Common myeloid progenitor, CD34-positive (primary cell): ENCODE data around the gene STAM2.
"Not testable (repeated sequence)": the region's sequence is repeated elsewhere in the genome, so short reads cannot be mapped to it uniquely, and the experiment has no call there.

Experiments used
- CTCF ChIA-PET: fragments of 350-600 bp; sonication (Branson Sonifier 250); formaldehyde crosslinking; loops from one replicate; lab custom pipeline; 2021; ENCODE audit warnings: antibody characterized with exemption; lab: Charles Lee
- POLR2A ChIA-PET: fragments of 350-600 bp; sonication (Branson Sonifier 250); formaldehyde crosslinking; loops from one replicate; lab custom pipeline; 2021; ENCODE audit warnings: antibody characterized with exemption; lab: Charles Lee
- DNase-seq, 3 donors: peaks; one replicate each; pipeline versions ENCODE4 v3.0.0 to v3.0.0-alpha.2; 2013
- H3K27ac ChIP-seq, 2 experiments: 1 replicate in 1 of 2; 2 replicates in 1 of 2; pipeline ENCODE4 v1.7.0; 2013; ENCODE audit warnings: inconsistent platforms in 2 of 2, low read length in 2 of 2, mild to moderate bottlenecking in 2 of 2, low read depth in 1 of 2, moderate library complexity in 1 of 2; ENCODE audit not compliant: severe bottlenecking in 2 of 2, insufficient read depth in 1 of 2, poor library complexity in 1 of 2
- H3K27me3 ChIP-seq, 5 experiments: replicated peaks in 2 of 5; 1 replicate in 3 of 5; 2 replicates in 2 of 5; pipeline versions ENCODE4 v1.6.1 to v1.7.0; 2013; ENCODE audit warnings: low read length in 4 of 5, mild to moderate bottlenecking in 2 of 5, moderate library complexity in 2 of 5, inconsistent platforms in 1 of 5; ENCODE audit not compliant: insufficient read depth in 5 of 5, control insufficient read depth in 4 of 5
- H3K36me3 ChIP-seq, 4 experiments: 1 replicate in 2 of 4; 2 replicates in 2 of 4; pipeline versions ENCODE4 v1.6.1 to v1.7.0; 2013; ENCODE audit warnings: low read length in 3 of 4, control low read depth in 1 of 4, mild to moderate bottlenecking in 1 of 4; ENCODE audit not compliant: control insufficient read depth in 4 of 4, insufficient read depth in 4 of 4
- H3K4me1 ChIP-seq, 4 experiments: 1 replicate in 3 of 4; 2 replicates in 1 of 4; pipeline versions ENCODE4 v1.6.1 to v1.7.1; 2013; ENCODE audit warnings: low read length in 3 of 4, mild to moderate bottlenecking in 3 of 4, control low read depth in 1 of 4, inconsistent platforms in 1 of 4, moderate library complexity in 1 of 4; ENCODE audit not compliant: control insufficient read depth in 4 of 4, insufficient read depth in 4 of 4; ENCODE audit errors: control extremely low read depth in 1 of 4
- H3K4me3 ChIP-seq, 7 experiments: 1 replicate in 4 of 7; 2 replicates in 3 of 7; pipeline versions ENCODE4 v1.5.1 to v1.7.0; 2013; ENCODE audit warnings: mild to moderate bottlenecking in 7 of 7, low read length in 6 of 7, moderate library complexity in 6 of 7, inconsistent platforms in 2 of 7, low read depth in 2 of 7, control low read depth in 1 of 7; ENCODE audit not compliant: insufficient read depth in 4 of 7, control insufficient read depth in 1 of 7; ENCODE audit errors: extremely low read depth in 1 of 7
- H3K9me3 ChIP-seq, 5 experiments: 1 replicate in 4 of 5; 2 replicates in 1 of 5; pipeline versions ENCODE4 v1.6.1 to v1.7.1; 2013; ENCODE audit warnings: low read length in 4 of 5, mild to moderate bottlenecking in 2 of 5, inconsistent platforms in 1 of 5, low read depth in 1 of 5, moderate library complexity in 1 of 5; ENCODE audit not compliant: control insufficient read depth in 4 of 5, insufficient read depth in 2 of 5; ENCODE audit errors: control extremely low read depth in 1 of 5
- WGBS: methylation state at CpG from one replicate; pipeline ENCODE4 v1.1.5; 2013; ENCODE audit not compliant: insufficient coverage; 5-methylcytosine and 5-hydroxymethylcytosine counted together

The STAM2 gene

GRCh38 chr2:152093464-152093863 is 82.1 kb downstream of the STAM2 start:
- 44% methylated on average over 1 of the region's 2 CpGs for WGBS
- ChIA-PET CTCF (interaction anchor here (0.5 to 1.4 kb wide), 2 partner anchors 24 to 45 kb away, joined by 3 read pairs; no protein-coding TSS in a partner anchor), POLR2A (no interaction called here)
- peaks cover 0 to 18% (median 2%) of the 10 kb centered on the region in 5 experiments for H3K27me3 ChIP-seq
- H3K36me3 ChIP-seq = no peaks in the 10 kb centered on the region
- no peak overlapping the region for H3K27ac ChIP-seq
- DNase-seq = no peak
- H3K9me3 ChIP-seq = no peaks in the 10 kb centered on the region
- H3K4me1 ChIP-seq = peaks cover 12 to 54% (median 26%) of the 10 kb centered on the region in 4 experiments
- H3K4me3 ChIP-seq = no peak overlapping the region

DNA sequence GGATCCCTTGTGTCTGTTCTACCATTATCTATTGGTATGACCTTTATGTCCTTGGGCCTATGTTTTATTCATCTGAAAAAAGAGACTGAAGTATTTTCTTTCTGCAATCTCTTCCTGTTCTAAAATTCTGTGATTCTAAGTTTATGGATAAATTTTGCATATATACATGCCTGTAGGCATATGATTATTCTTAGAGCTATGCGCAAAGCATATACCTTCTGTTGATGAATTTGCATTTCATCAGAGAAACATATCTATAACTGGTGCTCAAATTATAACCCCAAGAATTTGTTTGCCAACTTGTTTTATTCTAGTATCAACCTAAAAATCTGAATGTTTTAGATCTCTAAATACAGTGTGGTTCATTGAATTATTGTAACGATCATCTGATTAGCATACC is 83.5 kb downstream of the STAM2 start:
- Histone ChIP-seq H3K4me3 (no peak overlapping the region), H3K27ac (no peak overlapping the region), H3K4me1 (peaks cover 18 to 54% (median 19%) of the 10 kb centered on the region in 4 experiments), H3K27me3 (peaks cover 0 to 4% (median 0%) of the 10 kb centered on the region in 5 experiments), H3K9me3 (no peaks in the 10 kb centered on the region), H3K36me3 (no peaks in the 10 kb centered on the region)
- ChIA-PET CTCF (interaction anchor here (1.0 to 1.8 kb wide), 2 partner anchors 9 to 14 kb away, joined by 3 to 4 read pairs; no protein-coding TSS in a partner anchor), POLR2A (no interaction called here)
- DNase-seq = no peak
- no CpG with 5 or more reads among the region's 2 CpGs for WGBS

GRCh38 chr2:152090726-152091125 is 84.8 kb downstream of the STAM2 start:
- CTCF ChIA-PET = interaction anchor here (0.6 to 1.8 kb wide), 3 partner anchors 10 to 528 kb away, joined by 3 to 4 read pairs (median 3); no protein-coding TSS in a partner anchor
- H3K27ac ChIP-seq, H3K9me3 ChIP-seq, H3K36me3 ChIP-seq, H3K27me3 ChIP-seq, DNase-seq, H3K4me3 ChIP-seq, POLR2A ChIA-PET: not testable (repeated sequence)
- WGBS = 96% methylated on average over 4 of the region's 4 CpGs
- H3K4me1 ChIP-seq = peaks cover 18 to 52% (median 19%) of the 10 kb centered on the region in 4 experiments

DNA sequence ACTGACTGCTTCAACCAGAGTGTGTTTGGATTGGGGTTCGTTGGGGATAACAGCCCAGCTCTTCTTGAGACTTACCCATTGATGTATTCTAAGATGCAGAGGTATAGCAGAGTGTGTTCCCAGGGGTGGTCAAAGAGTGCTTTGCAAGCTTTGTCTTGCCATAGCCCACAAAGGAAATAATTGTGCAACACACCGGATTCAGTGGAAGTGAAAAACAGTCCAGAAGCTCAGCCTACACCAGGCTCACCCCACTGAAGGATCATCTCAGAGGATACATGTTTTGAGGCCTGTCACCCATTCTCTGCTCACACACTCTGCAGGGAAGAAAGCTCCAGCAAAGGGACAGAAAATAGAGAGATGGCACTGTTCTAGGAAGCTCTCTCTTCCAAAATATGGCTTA is 86.3 kb downstream of the STAM2 start:
- Histone ChIP-seq H3K9me3 (no peaks in the 10 kb centered on the region), H3K27ac (no peak overlapping the region), H3K27me3 (no peaks in the 10 kb centered on the region), H3K36me3 (no peaks in the 10 kb centered on the region), H3K4me1 (peaks cover 18 to 47% (median 20%) of the 10 kb centered on the region in 4 experiments), H3K4me3 (peak overlapping the region in 4 of 7 experiments; percentile 5 to 46 (median 36))
- DNase-seq = peak in 2 of 3 donors; percentile 36 to 51
- 13% methylated on average over 2 of the region's 2 CpGs for WGBS
- CTCF ChIA-PET = interaction anchor here (0.8 to 1.4 kb wide), 4 partner anchors 9 to 51 kb away, joined by 3 to 4 read pairs (median 4); no protein-coding TSS in a partner anchor
- POLR2A ChIA-PET = interaction anchor here (0.7 kb wide), 2 partner anchors 10 to 616 kb away, joined by 4 read pairs; no protein-coding TSS in a partner anchor

DNA sequence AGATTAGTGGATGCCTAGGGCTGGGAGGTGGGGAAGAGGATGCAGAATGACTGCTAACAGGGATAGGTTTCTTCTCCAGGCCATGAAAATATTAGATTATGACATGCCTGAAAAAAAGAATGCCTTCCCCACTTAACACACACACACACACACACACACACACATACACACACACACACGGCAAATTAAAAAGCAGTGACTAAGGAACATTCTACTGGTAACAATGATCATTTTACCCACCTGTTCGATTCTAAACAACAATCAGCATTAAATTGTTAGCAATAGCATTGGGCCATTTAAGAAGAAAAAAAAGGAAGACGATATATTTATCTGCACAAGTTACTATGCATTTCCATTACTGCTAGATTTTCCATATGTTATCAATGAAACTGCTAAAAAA is 87.6 kb downstream of the STAM2 start:
- POLR2A ChIA-PET = no interaction called here
- H3K4me1 ChIP-seq = peaks cover 20 to 45% (median 24%) of the 10 kb centered on the region in 4 experiments
- H3K27ac ChIP-seq = no peak overlapping the region
- H3K9me3 ChIP-seq = no peaks in the 10 kb centered on the region
- no peak for DNase-seq
- WGBS = 70% methylated on average over 2 of the region's 3 CpGs
- H3K4me3 ChIP-seq = no peak overlapping the region
- H3K36me3 ChIP-seq = no peaks in the 10 kb centered on the region
- no peaks in the 10 kb centered on the region for H3K27me3 ChIP-seq
- CTCF ChIA-PET = no interaction called here

DNA sequence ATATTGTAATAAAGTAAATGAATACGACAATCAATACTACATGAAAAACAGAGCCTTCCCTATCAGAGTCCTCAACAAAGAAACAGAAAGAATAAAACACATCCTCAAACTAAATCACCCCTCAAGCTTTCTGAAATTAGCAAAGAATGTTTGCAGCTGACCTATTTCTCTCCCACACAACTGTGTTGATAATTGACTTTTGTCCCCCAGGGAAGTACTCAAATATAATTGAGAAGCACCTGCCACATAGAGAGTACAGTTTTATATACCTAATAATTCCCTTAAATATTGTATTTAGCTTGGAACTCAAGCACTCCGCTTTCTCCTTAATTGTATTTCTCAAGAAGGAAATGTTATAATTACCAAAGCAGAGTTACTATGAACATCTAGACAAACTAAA is 89.3 kb downstream of the STAM2 start:
- no peak overlapping the region for H3K4me3 ChIP-seq
- WGBS = no CpG with 5 or more reads among the region's 2 CpGs
- H3K27me3 ChIP-seq = no peaks in the 10 kb centered on the region
- POLR2A ChIA-PET = no interaction called here
- DNase-seq = no peak
- no peaks in the 10 kb centered on the region for H3K36me3 ChIP-seq
- no peak overlapping the region for H3K27ac ChIP-seq
- H3K4me1 ChIP-seq = peaks cover 24 to 53% (median 35%) of the 10 kb centered on the region in 4 experiments
- no peaks in the 10 kb centered on the region for H3K9me3 ChIP-seq
- CTCF ChIA-PET = no interaction called here

GRCh38 chr2:152084076-152084475 is 91.5 kb downstream of the STAM2 start:
- H3K4me3 ChIP-seq = no peak overlapping the region
- no peaks in the 10 kb centered on the region for H3K27me3 ChIP-seq
- DNase-seq = no peak
- CTCF ChIA-PET = no interaction called here
- WGBS = 99% methylated on average over 5 of the region's 6 CpGs
- no peak overlapping the region for H3K27ac ChIP-seq
- H3K9me3 ChIP-seq = no peaks in the 10 kb centered on the region
- H3K4me1 ChIP-seq = peaks cover 16 to 38% (median 27%) of the 10 kb centered on the region in 4 experiments
- POLR2A ChIA-PET = interaction anchor here (0.6 kb wide), 1 partner anchor 8 kb away, joined by 4 read pairs; no protein-coding TSS in a partner anchor
- H3K36me3 ChIP-seq = no peaks in the 10 kb centered on the region
